ENCODE measurements around the gene ARSB.

DNA sequence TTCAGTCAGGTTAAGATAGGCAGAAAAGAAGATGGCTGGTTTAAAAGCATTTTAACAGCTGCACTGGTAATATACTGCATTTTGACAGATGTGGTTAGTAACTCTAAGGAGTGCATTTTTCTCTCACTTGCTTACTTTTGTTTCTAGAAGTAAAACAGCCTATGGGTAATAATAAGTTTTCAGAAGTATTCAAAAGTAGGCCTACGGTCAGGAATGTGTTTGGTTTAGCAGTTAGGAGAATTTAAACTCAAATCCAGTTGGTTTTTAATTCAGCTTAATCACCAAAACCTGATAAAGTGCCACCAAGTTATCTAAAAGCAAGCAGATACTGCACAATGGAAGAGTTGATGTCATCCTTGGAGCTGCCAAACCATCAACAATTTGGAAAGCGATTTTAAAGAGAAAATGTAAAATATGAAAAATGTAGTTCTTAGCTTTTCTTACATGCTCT is 160.3 kb downstream of the ARSB start:
- TF ChIP-seq CTCF (IDR thresholded peaks at IDR 0.05) (no peak), POLR2A (IDR thresholded peaks at IDR 0.05) (no peak)

Data from breast epithelium (tissue), 3 donors.